A673 (cell line): Measurements from ENCODE around the gene TPRKB. TPM values are rescaled to one million over a fixed set of nuclear protein-coding genes. Genes with fewer than 3 reads are reported as not detected.
"Not testable (repeated sequence)": the region's sequence is repeated elsewhere in the genome, so short reads cannot be mapped to it uniquely, and the experiment has no call there.

ENCODE experiments used
- BruUV-seq: library from RNA; stranded (reverse); fragments of 400-500 nt; replicated peaks from 2 replicates; lab custom pipeline; 2021; lab: Mats Ljungman, UMichigan
- CTCF ChIA-PET: fragments of 300-600 bp; sonication (Branson Sonifier 250); formaldehyde crosslinking; loops from one replicate; lab custom pipeline; 2022; ENCODE audit warnings: antibody characterized with exemption; lab: Charles Lee
- POLR2A ChIA-PET: fragments of 300-600 bp; sonication (Branson Sonifier 250); formaldehyde crosslinking; loops from one replicate; lab custom pipeline; 2022; ENCODE audit warnings: antibody characterized with exemption; ENCODE audit not compliant: low non-redundant PET; lab: Charles Lee
- DNase-seq: peaks from one replicate; pipeline ENCODE4 v3.0.0-alpha.2; 2015; ENCODE audit warnings: low spot score
- H3K27ac ChIP-seq: fragments of 200-600 bp; sonication (generic); 2 replicates; pipeline ENCODE4 v1.5.1; 2016; ENCODE audit warnings: mixed run types, low read depth, mild to moderate bottlenecking, mixed read lengths, antibody characterized with exemption, low read length; ENCODE audit not compliant: poor library complexity, severe bottlenecking
- H3K27me3 ChIP-seq: fragments of 200-600 bp; sonication (generic); replicated peaks from 2 replicates; pipeline ENCODE4 v1.6.1; 2017; ENCODE audit warnings: mixed run types, low read depth, mild to moderate bottlenecking, mixed read lengths, antibody characterized with exemption, low read length; ENCODE audit not compliant: insufficient read depth, poor library complexity
- H3K36me3 ChIP-seq: fragments of 200-600 bp; sonication (generic); 2 replicates; pipeline ENCODE4 v1.6.1; 2016; ENCODE audit warnings: mixed run types, mild to moderate bottlenecking, mixed read lengths, antibody characterized with exemption, low read length; ENCODE audit not compliant: insufficient read depth, poor library complexity, severe bottlenecking
- H3K4me1 ChIP-seq: fragments of 200-600 bp; sonication (generic); 2 replicates; pipeline ENCODE4 v1.6.1; 2017; ENCODE audit warnings: mixed run types, mild to moderate bottlenecking, mixed read lengths, antibody characterized with exemption, low read length; ENCODE audit not compliant: insufficient read depth, poor library complexity, severe bottlenecking
- H3K4me3 ChIP-seq: fragments of 200-600 bp; sonication (generic); 2 replicates; pipeline ENCODE4 v1.5.1; 2016; ENCODE audit warnings: low read depth, mixed run types, mild to moderate bottlenecking, mixed read lengths, low read length; ENCODE audit not compliant: poor library complexity, severe bottlenecking
- H3K9me3 ChIP-seq: fragments of 200-600 bp; sonication (generic); 2 replicates; pipeline ENCODE4 v1.6.1; 2016; ENCODE audit warnings: mixed run types, low read depth, mild to moderate bottlenecking, mixed read lengths, antibody characterized with exemption, low read length; ENCODE audit not compliant: poor library complexity, severe bottlenecking
- EZH2 ChIP-seq: fragments of 200-600 bp; sonication (generic); IDR thresholded peaks from 2 replicates; pipeline ENCODE4 v1.6.1; 2017; ENCODE audit warnings: borderline replicate concordance, low read depth, mild to moderate bottlenecking, mixed read lengths, antibody characterized with exemption, low read length; ENCODE audit not compliant: poor library complexity, severe bottlenecking
- intact Hi-C: fragments of 100-400 bp; cut with micrococcal nuclease; formaldehyde crosslinking; loops from one replicate; pipeline ENCODE4 v1.10.0; 2022; ENCODE audit not compliant: unreplicated experiment
- total RNA-seq: library from RNA; stranded (reverse); gene quantifications from 2 replicates; pipeline ENCODE4 v1.2.3, GENCODE V29; 2021
- TF ChIP-seq, protein P1 (sequence below): fragments of 300-800, 200-600 bp; sonication (generic); conservative IDR thresholded peaks from 2 replicates; pipeline ENCODE4 v1.5.1; 2017; ENCODE audit warnings: low read depth, mild to moderate bottlenecking, antibody characterized with exemption, low read length, moderate library complexity, mixed read lengths

Gene TPRKB
- total RNA-seq, 1 experiment from 2014 or later: 57.3 TPM

DNA sequence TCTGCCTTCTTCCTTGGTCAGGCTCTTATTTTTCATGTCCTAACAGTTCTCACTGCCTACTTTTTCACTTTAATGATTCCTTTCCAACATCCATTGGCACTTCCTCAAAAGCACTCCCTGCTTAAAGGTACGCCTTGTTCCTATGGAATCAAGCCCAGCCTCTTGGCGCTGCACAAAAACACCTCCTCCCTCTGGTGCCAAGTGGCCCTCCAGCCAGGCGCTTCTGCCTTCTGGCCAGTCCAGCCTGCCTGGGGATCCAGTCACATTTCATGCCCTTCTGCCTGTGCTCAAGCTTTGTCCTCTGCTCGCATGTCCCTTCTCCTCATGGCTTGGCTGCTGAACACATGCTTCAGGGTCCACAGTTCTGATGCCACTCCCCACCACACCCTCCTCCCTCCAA is 6.3 kb downstream of the TPRKB start:
- ChIA-PET CTCF (interaction anchor here (0.5 kb wide), 1 partner anchor 554 kb away, joined by 3 read pairs; no protein-coding TSS in a partner anchor), POLR2A (no interaction called here)
- Histone ChIP-seq H3K4me1 (peaks cover 2% of the 10 kb centered on the region), H3K27me3 (no peaks in the 10 kb centered on the region), H3K27ac (no peak overlapping the region), H3K9me3 (no peaks in the 10 kb centered on the region), H3K4me3 (no peak overlapping the region), H3K36me3 (peaks cover 48% of the 10 kb centered on the region)
- DNase-seq: no peak
- intact Hi-C loops: no loop called here
- TF ChIP-seq EZH2: no peak
- TF ChIP-seq, protein P1, sequence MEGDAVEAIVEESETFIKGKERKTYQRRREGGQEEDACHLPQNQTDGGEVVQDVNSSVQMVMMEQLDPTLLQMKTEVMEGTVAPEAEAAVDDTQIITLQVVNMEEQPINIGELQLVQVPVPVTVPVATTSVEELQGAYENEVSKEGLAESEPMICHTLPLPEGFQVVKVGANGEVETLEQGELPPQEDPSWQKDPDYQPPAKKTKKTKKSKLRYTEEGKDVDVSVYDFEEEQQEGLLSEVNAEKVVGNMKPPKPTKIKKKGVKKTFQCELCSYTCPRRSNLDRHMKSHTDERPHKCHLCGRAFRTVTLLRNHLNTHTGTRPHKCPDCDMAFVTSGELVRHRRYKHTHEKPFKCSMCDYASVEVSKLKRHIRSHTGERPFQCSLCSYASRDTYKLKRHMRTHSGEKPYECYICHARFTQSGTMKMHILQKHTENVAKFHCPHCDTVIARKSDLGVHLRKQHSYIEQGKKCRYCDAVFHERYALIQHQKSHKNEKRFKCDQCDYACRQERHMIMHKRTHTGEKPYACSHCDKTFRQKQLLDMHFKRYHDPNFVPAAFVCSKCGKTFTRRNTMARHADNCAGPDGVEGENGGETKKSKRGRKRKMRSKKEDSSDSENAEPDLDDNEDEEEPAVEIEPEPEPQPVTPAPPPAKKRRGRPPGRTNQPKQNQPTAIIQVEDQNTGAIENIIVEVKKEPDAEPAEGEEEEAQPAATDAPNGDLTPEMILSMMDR: no peak
- no TSS peak for BruUV-seq

DNA sequence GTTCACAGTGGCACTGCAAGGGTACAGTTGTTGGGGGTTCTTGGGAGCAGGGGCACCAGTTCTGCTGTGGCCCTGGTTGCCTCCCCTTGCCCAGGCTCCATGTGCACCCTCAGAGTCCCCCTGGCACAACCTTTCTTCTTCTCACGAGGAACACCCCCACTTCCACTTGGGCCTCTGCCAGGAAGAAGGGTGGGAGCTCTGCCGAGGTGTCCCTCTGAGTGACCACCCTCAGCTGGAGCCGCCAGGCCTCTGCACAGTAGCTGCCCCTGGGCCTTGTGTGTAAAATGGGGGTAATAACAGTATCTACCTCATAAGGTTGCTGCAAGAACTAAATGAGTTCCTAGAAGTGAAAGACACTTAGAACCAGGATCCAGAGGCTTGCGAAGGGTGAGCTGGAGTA is 8.4 kb downstream of the TPRKB start:
- peaks cover 40% of the 10 kb centered on the region for H3K36me3 ChIP-seq
- no peak for TF ChIP-seq EZH2
- TF ChIP-seq, protein P1: no peak
- no peak for DNase-seq
- H3K4me3 ChIP-seq: no peak overlapping the region
- H3K4me1 ChIP-seq: no peaks in the 10 kb centered on the region
- H3K27ac ChIP-seq: no peak overlapping the region
- CTCF ChIA-PET: no interaction called here
- no peaks in the 10 kb centered on the region for H3K9me3 ChIP-seq
- POLR2A ChIA-PET: no interaction called here
- H3K27me3 ChIP-seq: no peaks in the 10 kb centered on the region
- BruUV-seq: no TSS peak
- intact Hi-C loops: no loop called here

DNA sequence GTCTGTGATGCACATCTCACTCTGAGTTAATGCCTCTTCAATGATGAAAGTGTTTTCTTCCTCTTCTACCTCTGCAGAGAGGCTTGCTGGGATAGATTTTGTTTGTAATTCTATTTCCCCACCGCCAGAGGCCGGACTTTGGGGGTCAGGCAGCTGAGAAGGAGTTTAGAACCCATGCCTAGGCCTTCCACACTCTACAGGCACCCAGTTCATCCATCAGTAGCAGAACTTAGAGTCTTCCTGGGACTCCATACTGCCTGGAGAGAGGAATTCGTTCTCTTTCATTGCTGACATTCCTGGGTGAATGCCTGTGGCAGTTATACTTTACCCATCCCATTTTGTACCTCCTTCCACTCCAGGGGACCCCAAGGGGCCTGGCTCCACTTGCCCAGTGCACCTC is 9.1 kb downstream of the TPRKB start:
- DNase-seq: no peak
- Histone ChIP-seq H3K4me1 (no peaks in the 10 kb centered on the region), H3K36me3 (peaks cover 34% of the 10 kb centered on the region), H3K27me3 (no peaks in the 10 kb centered on the region), H3K27ac (no peak overlapping the region), H3K9me3 (no peaks in the 10 kb centered on the region), H3K4me3 (no peak overlapping the region)
- ChIA-PET CTCF (no interaction called here), POLR2A (no interaction called here)
- intact Hi-C loops: no loop called here
- TF ChIP-seq, protein P1: no peak
- TF ChIP-seq EZH2: no peak
- BruUV-seq: no TSS peak

DNA sequence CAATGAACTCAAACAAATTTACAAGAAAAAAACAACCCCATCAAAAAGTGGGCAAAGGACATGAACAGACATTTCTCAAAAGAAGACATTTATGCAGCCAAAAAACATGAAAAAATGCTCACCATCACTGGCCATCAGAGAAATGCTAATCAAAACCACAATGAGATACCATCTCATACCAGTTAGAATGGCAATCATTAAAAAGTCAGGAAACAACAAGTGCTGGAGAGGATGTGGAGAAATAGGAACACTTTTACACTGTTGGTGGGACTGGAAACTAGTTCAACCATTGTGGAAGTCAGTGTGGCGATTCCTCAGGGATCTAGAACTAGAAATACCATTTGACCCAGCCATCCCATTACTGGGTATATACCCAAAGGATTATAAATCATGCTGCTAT is 10.5 kb downstream of the TPRKB start:
- H3K9me3 ChIP-seq, BruUV-seq, H3K27me3 ChIP-seq, H3K4me3 ChIP-seq, POLR2A ChIA-PET, H3K27ac ChIP-seq, DNase-seq, intact Hi-C loops, CTCF ChIA-PET, H3K4me1 ChIP-seq: not testable (repeated sequence)
- H3K36me3 ChIP-seq: peaks cover 23% of the 10 kb centered on the region
